ENCODE data around the gene ZMIZ1. TPM values are rescaled to one million over a fixed set of nuclear protein-coding genes. Genes with fewer than 3 reads are reported as not detected.

The ZMIZ1 gene
- total RNA-seq, 4 donors from 2014 or later = 58.1 to 87.4 (median 74.2) TPM

DNA sequence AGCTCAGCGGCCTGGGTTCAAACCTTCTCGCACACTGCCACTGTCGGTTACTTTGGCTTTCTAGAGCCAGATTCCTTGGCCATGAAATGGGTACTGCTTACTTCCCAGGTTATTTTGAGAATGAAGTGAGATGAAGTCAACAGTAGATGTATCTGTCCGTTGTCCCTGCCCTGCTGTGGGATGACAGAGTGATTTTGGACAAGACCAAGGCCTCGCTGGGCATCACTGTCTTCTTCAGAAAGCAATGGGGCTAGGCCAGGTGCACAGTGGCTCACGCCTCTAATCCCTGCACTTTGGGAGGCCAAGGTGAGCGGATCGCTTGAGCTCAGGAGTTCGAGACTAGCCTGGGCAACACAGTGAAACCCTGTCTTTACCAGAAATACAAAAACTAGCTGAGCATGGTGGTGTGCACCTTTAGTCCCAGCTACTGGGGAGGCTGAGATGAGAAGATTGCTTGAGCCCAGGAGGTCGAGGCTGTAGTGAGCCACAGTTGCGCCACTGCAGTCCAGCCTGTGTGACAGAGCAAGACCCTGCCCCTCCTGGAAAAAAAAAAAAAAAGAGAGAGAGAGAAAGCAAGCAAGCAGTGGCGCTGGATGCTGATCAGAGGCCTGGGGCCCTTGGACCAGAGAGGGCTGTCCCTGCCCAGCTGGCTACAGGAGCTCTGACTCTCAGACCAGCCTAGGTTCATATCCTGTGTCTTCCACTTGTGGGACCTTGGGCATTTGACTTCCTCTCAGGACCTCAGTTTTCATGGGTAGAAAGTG, 25.8 kb downstream of the ZMIZ1 start:
- WGBS, 2 donors = 70 to 78% methylated on average over 12 of the region's 12 CpGs
- DNase-seq (ENCODE audit: low spot score in 2 of 2) = no peak
- no peak for TF ChIP-seq POLR2A (IDR thresholded peaks at IDR 0.05)
- intact Hi-C loops (cut with DNase I; ENCODE audit: low total_unique reads) = no loop called here
- H3K4me3 ChIP-seq (ENCODE audit: low read depth, poor library complexity, severe bottlenecking) = no peak overlapping the region

DNA sequence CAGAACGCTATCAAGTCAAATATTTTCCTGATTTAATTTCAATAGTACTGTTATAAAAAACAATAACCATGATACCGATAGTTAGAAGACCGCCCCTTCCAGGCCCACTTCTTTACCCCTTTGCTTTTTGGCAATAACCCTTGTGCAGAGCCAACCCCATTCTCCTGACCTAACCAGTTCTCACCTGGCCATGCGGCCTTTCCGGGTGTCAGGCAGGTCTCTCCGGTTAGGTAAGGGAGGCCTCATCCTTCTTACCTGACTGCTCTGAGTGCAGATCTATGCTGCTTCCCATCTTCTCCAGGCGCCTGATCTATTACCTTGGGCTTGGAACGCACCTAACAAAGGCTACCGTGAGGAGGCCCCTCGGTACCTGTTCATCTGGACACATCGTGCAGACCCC, 26.6 kb downstream of the ZMIZ1 start:
- DNase-seq (ENCODE audit: low spot score in 2 of 2) = no peak
- WGBS, 2 donors = 75 to 77% methylated on average over 11 of the region's 11 CpGs
- intact Hi-C loops (cut with DNase I; ENCODE audit: low total_unique reads) = no loop called here
- no peak overlapping the region for H3K4me3 ChIP-seq (ENCODE audit: low read depth, poor library complexity, severe bottlenecking)
- TF ChIP-seq, protein P1, sequence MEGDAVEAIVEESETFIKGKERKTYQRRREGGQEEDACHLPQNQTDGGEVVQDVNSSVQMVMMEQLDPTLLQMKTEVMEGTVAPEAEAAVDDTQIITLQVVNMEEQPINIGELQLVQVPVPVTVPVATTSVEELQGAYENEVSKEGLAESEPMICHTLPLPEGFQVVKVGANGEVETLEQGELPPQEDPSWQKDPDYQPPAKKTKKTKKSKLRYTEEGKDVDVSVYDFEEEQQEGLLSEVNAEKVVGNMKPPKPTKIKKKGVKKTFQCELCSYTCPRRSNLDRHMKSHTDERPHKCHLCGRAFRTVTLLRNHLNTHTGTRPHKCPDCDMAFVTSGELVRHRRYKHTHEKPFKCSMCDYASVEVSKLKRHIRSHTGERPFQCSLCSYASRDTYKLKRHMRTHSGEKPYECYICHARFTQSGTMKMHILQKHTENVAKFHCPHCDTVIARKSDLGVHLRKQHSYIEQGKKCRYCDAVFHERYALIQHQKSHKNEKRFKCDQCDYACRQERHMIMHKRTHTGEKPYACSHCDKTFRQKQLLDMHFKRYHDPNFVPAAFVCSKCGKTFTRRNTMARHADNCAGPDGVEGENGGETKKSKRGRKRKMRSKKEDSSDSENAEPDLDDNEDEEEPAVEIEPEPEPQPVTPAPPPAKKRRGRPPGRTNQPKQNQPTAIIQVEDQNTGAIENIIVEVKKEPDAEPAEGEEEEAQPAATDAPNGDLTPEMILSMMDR (IDR thresholded peaks at IDR 0.05) = no peak
- TF ChIP-seq POLR2A (IDR thresholded peaks at IDR 0.05) = no peak

DNA sequence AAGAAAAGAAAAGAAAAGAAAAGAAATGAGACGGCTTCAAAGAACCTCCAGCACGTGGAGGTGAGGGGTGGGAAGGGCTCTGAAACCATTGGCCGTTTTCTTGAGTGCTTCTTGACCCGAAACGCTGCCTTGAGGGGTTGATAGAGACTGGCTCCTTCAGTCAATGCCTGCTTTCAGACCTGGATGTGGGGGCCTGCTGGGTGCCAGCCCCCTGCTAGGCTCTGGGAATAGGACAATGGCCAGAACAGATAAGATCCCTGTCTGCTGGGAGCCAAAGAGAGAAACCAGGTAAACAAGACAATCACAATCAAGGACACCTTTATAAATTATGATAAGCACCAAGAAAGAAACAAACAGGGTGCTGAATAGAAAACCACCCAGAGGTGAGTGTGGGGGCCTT, 27.7 kb downstream of the ZMIZ1 start:
- TF ChIP-seq, protein P1 (IDR thresholded peaks at IDR 0.05) = no peak
- no peak for TF ChIP-seq POLR2A (IDR thresholded peaks at IDR 0.05)
- no peak overlapping the region for H3K4me3 ChIP-seq (ENCODE audit: low read depth, poor library complexity, severe bottlenecking)
- WGBS, 2 donors = 93% methylated on average over 5 of the region's 5 CpGs
- intact Hi-C loops (cut with DNase I; ENCODE audit: low total_unique reads) = no loop called here
- no peak for DNase-seq (ENCODE audit: low spot score in 2 of 2)

DNA sequence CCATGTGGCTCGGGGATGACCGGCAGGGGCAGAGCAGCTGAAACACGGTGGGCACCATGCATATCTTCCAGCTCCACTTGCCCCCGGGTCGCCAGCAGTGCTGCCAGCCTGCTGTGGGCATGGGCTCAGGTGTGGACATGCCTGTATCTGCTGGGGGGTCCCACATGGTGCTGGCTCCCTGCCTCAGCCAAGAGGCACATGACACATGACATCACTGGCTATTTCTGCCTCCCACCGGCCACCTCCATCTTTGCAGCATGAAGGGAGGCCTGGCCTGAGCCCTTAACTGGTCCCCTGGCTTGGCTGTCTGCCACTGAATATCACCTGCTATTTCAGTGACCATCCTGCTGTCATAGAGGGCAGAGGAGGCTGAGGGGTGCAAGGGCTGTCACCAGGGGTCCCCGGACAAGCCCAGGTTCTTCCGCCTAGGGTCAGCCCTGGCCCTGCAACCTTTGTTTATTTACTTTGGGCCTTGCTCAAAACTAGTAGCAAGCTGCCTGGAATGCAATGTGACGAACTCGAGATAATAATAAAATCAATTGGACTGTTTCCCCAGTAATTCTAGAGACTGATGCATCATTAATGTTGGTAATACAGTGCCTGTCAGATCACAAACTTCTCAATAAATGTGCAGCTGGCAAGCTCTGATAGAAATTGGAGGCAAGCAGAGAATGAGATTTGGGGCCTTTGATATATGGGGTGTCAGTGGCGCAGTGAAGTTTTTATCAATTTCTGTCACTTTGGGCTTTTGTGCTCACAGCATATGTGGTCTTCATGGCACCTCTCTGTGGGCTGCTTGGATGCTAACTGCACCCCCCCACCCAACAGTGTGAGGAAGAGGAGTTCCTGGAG, 28.5 kb downstream of the ZMIZ1 start:
- no peak for DNase-seq (ENCODE audit: low spot score in 2 of 2)
- no peak overlapping the region for H3K4me3 ChIP-seq (ENCODE audit: low read depth, poor library complexity, severe bottlenecking)
- no peak for TF ChIP-seq POLR2A (IDR thresholded peaks at IDR 0.05)
- TF ChIP-seq, protein P1 (IDR thresholded peaks at IDR 0.05) = no peak
- intact Hi-C loops (cut with DNase I; ENCODE audit: low total_unique reads) = no loop called here
- WGBS, 2 donors = 65 to 69% methylated on average over 11 of the region's 11 CpGs

DNA sequence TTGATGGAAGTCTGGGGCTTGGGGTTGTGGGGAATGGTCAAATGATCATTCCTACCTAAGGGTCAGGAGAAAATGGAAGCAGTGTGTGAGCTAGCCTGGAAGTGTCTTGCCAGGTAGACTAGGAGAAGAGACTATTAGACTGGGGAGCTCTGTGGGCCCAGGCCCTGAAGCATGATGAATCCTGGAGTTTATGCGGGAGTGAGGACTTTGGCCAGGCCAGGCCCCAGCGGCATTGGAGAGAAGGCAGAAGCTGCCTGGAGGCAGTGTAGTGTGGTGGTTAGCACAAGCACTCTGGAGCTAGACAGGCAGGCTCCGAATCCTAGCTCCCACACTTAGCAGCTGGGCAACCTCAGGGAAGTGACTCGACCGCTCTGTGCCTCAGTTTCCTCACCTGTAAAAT, 29.3 kb downstream of the ZMIZ1 start:
- H3K4me3 ChIP-seq (ENCODE audit: low read depth, poor library complexity, severe bottlenecking) = no peak overlapping the region
- intact Hi-C loops (cut with DNase I; ENCODE audit: low total_unique reads) = no loop called here
- no peak for TF ChIP-seq POLR2A (IDR thresholded peaks at IDR 0.05)
- TF ChIP-seq, protein P1 (IDR thresholded peaks at IDR 0.05) = no peak
- WGBS, 2 donors = 94 to 97% methylated on average over 5 of the region's 5 CpGs
- no peak for DNase-seq (ENCODE audit: low spot score in 2 of 2)

DNA sequence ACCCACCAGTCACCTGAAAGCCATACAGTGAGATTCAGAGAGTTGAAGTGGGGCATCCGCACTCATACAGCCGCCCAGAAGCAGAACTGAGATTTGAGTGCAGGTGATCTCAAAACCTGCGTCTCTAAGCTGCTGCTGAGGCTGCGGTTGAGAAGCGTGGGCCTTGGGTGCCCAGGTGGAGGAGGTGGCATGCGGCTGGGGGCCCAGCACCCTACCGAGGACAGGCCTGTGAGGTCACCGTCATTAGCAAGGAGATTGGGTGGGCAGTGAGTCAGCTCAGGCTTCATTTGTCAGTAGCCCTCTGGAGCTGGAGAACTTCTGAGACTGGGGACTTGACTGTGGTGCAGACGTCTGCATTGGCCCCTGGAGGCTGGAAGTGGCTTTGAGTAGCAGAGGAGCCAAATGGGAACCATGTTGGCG, 29.8 kb downstream of the ZMIZ1 start:
- 76 to 89% methylated on average over 10 of the region's 10 CpGs for WGBS, 2 donors
- no peak overlapping the region for H3K4me3 ChIP-seq (ENCODE audit: low read depth, poor library complexity, severe bottlenecking)
- intact Hi-C loops (cut with DNase I; ENCODE audit: low total_unique reads) = no loop called here
- no peak for DNase-seq (ENCODE audit: low spot score in 2 of 2)
- TF ChIP-seq, protein P1 (IDR thresholded peaks at IDR 0.05) = no peak
- no peak for TF ChIP-seq POLR2A (IDR thresholded peaks at IDR 0.05)

Data from lower leg skin (tissue), 4 donors.